HEK293T (cell line): ENCODE results near the gene USP34.
"Not testable (repeated sequence)": the region's sequence is repeated elsewhere in the genome, so short reads cannot be mapped to it uniquely, and the experiment has no call there.

Experiments
- CTCF ChIA-PET: fragments of 350-600 bp; formaldehyde crosslinking; extraction: SDS; loops from one replicate; lab custom pipeline; 2021; ENCODE audit warnings: antibody characterized with exemption, inconsistent platforms; lab: Yijun Ruan, JAX
- POLR2A ChIA-PET: fragments of 350-600 bp; formaldehyde crosslinking; extraction: SDS; loops from one replicate; lab custom pipeline; 2020; ENCODE audit warnings: antibody characterized with exemption, inconsistent platforms; lab: Yijun Ruan, JAX
- DNase-seq: peaks from one replicate; pipeline ENCODE4 v3.0.0; 2012; ENCODE audit warnings: mixed read lengths; ENCODE audit errors: extremely low spot score
- ARNT ChIP-seq: fragments of 450-650 bp; IDR thresholded peaks from 2 replicates; pipeline ENCODE4 v1.6.1; 2017; ENCODE audit warnings: mild to moderate bottlenecking
- BHLHE40 ChIP-seq: fragments of 450-650 bp; IDR thresholded peaks from 2 replicates; pipeline ENCODE4 v1.6.1; 2016; ENCODE audit warnings: mild to moderate bottlenecking, moderate library complexity, borderline replicate concordance
- CTBP1 ChIP-seq: fragments of 450-650 bp; IDR thresholded peaks from 2 replicates; pipeline ENCODE4 v1.6.1; 2016; ENCODE audit warnings: borderline replicate concordance
- ELF4 ChIP-seq: fragments of 450-650 bp; IDR thresholded peaks from 2 replicates; pipeline ENCODE4 v1.6.1; 2017; ENCODE audit warnings: antibody characterized with exemption
- FOXA1 ChIP-seq: fragments of 450-650 bp; IDR thresholded peaks from 2 replicates; pipeline ENCODE4 v1.6.1; 2016; ENCODE audit warnings: mild to moderate bottlenecking
- FOXK2 ChIP-seq: fragments of 450-650 bp; IDR thresholded peaks from 2 replicates; pipeline ENCODE4 v1.6.1; 2016; ENCODE audit warnings: mild to moderate bottlenecking
- FOXM1 ChIP-seq: fragments of 450-650 bp; IDR thresholded peaks from 2 replicates; pipeline ENCODE4 v1.6.1; 2017; ENCODE audit warnings: mild to moderate bottlenecking, borderline replicate concordance
- HDGF ChIP-seq: fragments of 450-650 bp; IDR thresholded peaks from 2 replicates; pipeline ENCODE4 v1.6.1; 2017; ENCODE audit warnings: antibody characterized with exemption, borderline replicate concordance
- L3MBTL2 ChIP-seq: fragments of 450-650 bp; conservative IDR thresholded peaks from 2 replicates; pipeline ENCODE4 v1.6.1; 2016; ENCODE audit warnings: mild to moderate bottlenecking
- LEF1 ChIP-seq: fragments of 450-650 bp; IDR thresholded peaks from 2 replicates; pipeline ENCODE4 v1.6.1; 2017; ENCODE audit warnings: mild to moderate bottlenecking, borderline replicate concordance
- NFRKB ChIP-seq: fragments of 450-650 bp; IDR thresholded peaks from 2 replicates; pipeline ENCODE4 v1.6.1; 2016; ENCODE audit warnings: mild to moderate bottlenecking, moderate library complexity
- PKNOX1 ChIP-seq: fragments of 450-650 bp; IDR thresholded peaks from 2 replicates; pipeline ENCODE4 v1.6.1; 2016
- SP1 ChIP-seq: fragments of 450-650 bp; IDR thresholded peaks from 2 replicates; pipeline ENCODE4 v1.6.1; 2017
- SUZ12 ChIP-seq: fragments of 450-650 bp; IDR thresholded peaks from 2 replicates; pipeline ENCODE4 v1.6.1; 2016; ENCODE audit warnings: mild to moderate bottlenecking
- TARDBP ChIP-seq: fragments of 450-650 bp; IDR thresholded peaks from 2 replicates; pipeline ENCODE4 v1.6.1; 2016
- ZNF384 ChIP-seq: fragments of 450-650 bp; IDR thresholded peaks from 2 replicates; pipeline ENCODE4 v1.6.1; 2016

The USP34 gene

DNA sequence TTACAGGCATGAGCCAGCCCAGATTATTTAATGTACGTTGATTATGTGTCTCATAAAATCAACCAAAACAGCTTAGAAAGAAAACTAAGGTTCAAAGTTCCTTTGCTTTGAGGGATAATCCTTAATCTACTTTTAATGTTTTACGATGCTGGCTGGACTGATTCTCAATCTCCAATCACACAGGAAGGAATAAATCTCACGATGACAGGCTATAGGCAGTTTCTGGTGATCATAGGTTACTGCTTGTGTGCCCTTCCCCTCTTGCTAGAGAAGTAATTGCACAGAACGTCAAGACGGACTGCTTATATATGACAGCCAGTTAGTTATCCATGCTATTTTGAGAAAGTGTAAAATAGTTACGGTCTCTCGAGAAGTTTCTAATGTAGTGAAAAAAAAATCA is 265.8 kb downstream of the USP34 start:
- no peak for DNase-seq
- POLR2A ChIA-PET = no interaction called here
- CTCF ChIA-PET = no interaction called here
- TF ChIP-seq FOXK2 (no peak), PKNOX1 (peak; percentile 60)

DNA sequence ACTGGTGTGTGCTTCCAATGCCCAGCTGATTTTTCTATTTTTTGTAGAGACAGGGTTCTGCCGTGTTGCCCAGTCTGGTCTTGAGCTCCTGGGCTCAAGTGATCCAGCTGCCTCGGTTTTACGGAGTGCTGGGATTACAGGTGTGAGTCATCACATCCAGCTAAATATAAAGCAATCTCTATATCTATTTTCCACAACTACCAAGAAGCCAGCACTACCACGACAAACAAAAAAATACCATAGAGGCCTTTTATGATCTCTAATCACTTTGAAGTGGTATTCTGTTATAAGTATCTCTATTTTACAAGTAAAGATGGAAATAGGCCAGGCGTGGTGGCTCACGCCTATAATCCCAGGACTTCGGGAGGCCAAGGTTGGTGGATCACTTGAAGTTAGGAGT is 274.2 kb downstream of the USP34 start:
- CTCF ChIA-PET = no interaction called here
- no peak for TF ChIP-seq ELF4
- no peak for TF ChIP-seq SUZ12
- TF ChIP-seq PKNOX1 = no peak
- TF ChIP-seq L3MBTL2 = no peak
- TF ChIP-seq FOXK2 = no peak
- TF ChIP-seq FOXM1 = no peak
- no peak for TF ChIP-seq FOXA1
- TF ChIP-seq ARNT = no peak
- no peak for TF ChIP-seq HDGF
- no peak for TF ChIP-seq NFRKB
- TF ChIP-seq LEF1 = no peak
- no peak for TF ChIP-seq BHLHE40
- no peak for TF ChIP-seq ZNF384
- no peak for TF ChIP-seq SP1
- no peak for TF ChIP-seq TARDBP
- TF ChIP-seq CTBP1 = no peak
- no peak for DNase-seq
- POLR2A ChIA-PET = no interaction called here

DNA sequence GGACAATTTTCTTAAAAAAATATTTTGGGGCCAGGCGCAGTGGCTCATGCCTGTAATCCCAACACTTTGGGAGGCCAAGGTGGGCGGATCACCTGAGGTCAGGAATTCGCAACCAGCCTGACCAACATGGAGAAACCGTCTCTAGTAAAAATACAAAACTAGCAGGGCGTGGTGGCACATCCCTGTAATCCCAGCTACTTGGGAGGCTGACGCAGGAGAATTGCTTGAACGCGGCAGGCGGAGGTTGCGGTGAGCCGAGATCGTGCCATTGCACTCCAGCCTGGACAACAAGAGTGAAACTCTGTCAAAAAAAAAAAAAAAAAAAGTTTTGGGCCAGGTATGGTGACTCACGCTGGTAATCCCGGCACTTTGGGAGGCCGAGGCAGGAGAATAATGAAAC is 276.2 kb downstream of the USP34 start:
- CTCF ChIA-PET, DNase-seq, POLR2A ChIA-PET: not testable (repeated sequence)

DNA sequence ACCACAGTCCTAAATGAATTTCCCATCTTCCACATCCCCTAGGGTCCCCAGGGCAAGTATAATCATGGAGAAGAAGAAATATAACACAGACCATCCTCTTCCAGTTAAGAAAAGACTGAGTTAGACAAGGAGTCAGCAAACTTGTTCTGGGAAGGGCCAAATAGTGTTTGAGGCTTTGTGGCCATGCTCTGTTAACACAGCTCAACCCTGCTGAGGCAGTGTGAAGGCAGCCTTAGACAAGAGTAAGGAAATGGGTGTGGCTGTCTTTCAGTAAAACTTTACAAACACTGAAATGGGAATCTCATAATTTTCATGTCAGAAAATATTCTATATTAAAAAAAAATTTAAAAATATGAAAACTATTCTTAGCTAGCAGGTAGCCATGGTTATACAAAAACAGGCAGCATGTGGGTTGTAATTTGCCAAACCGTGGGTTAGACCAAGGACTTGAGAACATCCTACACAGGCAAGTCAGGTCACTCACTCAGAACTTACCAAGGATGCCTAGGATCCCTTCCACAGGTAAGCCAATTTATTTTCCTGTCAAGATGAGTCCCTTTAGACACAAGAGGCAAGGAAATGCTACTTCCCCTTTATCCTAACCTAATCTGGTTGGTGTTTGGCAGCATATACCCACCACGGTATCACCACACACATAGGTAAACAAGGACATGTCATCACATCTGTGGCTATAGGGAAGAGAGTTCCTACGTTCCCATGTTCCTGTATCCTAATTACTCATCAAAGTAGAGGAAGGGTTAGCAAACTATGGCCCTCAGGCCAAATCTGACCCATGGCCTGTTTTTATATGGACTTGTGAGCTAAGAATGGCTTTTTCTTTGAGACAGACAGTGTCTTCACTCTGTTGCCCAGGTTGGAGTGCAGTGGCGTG is 277.0 kb downstream of the USP34 start:
- no peak for TF ChIP-seq PKNOX1
- TF ChIP-seq FOXK2 = no peak
- TF ChIP-seq SP1 = no peak
- no peak for TF ChIP-seq L3MBTL2
- TF ChIP-seq ARNT = no peak
- TF ChIP-seq FOXM1 = no peak
- TF ChIP-seq BHLHE40 = no peak
- TF ChIP-seq HDGF = no peak
- TF ChIP-seq CTBP1 = no peak
- no peak for TF ChIP-seq SUZ12
- TF ChIP-seq TARDBP = no peak
- TF ChIP-seq ELF4 = no peak
- DNase-seq = no peak
- POLR2A ChIA-PET = no interaction called here
- CTCF ChIA-PET = no interaction called here

GRCh38 chr2:61187085-61187484 is 283.8 kb downstream of the USP34 start:
- DNase-seq = no peak
- POLR2A ChIA-PET = no interaction called here
- CTCF ChIA-PET = no interaction called here
- TF ChIP-seq FOXK2 (no peak), NFRKB (no peak), ARNT (no peak), LEF1 (no peak), L3MBTL2 (no peak), HDGF (no peak), FOXM1 (no peak), CTBP1 (no peak), ELF4 (no peak), TARDBP (no peak), ZNF384 (no peak), PKNOX1 (no peak), FOXA1 (no peak), BHLHE40 (no peak), SP1 (no peak), SUZ12 (no peak)

DNA sequence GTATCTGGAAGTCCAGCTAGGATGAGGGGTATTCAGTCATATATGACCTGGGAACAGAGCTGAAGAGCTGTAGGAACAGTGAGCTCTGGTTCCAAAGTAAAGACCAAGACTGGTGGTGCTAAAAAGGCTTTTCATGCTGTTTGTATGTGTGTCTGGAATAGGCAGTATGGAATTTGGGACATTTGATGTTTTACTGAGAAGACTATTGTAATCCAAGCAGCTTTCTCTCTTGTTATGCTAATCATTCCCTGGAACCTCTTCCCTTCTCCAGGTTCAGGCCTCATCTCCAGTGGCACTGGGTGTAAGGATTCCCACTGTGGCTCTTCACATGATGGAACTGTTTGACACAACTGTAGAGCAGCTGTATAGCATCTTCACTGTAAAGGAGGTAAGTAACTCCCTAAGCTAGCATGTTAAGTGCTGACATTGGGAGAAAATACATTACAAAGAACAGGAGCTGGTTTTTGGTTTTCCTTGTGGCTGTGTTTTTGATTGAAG is 285.6 kb downstream of the USP34 start:
- CTCF ChIA-PET = no interaction called here
- DNase-seq = no peak
- POLR2A ChIA-PET = no interaction called here
- TF ChIP-seq CTBP1 = no peak
- no peak for TF ChIP-seq SUZ12
- TF ChIP-seq BHLHE40 = no peak
- no peak for TF ChIP-seq LEF1
- no peak for TF ChIP-seq NFRKB
- no peak for TF ChIP-seq ARNT
- no peak for TF ChIP-seq L3MBTL2
